Peyer's patch (tissue), 4 donors: Measurements from ENCODE around the gene SNX4.

Experiments
- CTCF ChIP-seq, 6 experiments: fragments of 450-650 bp in 4 of 6; fragments of 200-600 bp in 2 of 6; sonication (generic) in 1 of 6; IDR thresholded peaks; one replicate each; pipeline ENCODE4 v1.5.1; 2017 to 2019; ENCODE audit warnings: antibody characterized with exemption in 6 of 6, mild to moderate bottlenecking in 3 of 6, moderate library complexity in 1 of 6
- POLR2A ChIP-seq, 2 donors: fragments of 450-650 bp; IDR thresholded peaks; one replicate each; pipeline ENCODE4 v1.5.1; 2017; ENCODE audit warnings: antibody characterized with exemption in 2 of 2, mild to moderate bottlenecking in 2 of 2, moderate library complexity in 2 of 2

GRCh38 chr3:125461896-125462295 lies 58.1 kb downstream of the SNX4 start:
- no peak for TF ChIP-seq CTCF (IDR thresholded peaks at IDR 0.05)
- TF ChIP-seq POLR2A (IDR thresholded peaks at IDR 0.05): no peak
